Skeletal muscle tissue (tissue), 4 donors: Measurements from ENCODE around the gene GNG7. TPM values are rescaled to one million over a fixed set of nuclear protein-coding genes. Genes with fewer than 3 reads are reported as not detected.

Experiments
- H3K27ac ChIP-seq: one replicate; pipeline ENCODE4 v1.7.0; 2013; ENCODE audit warnings: mild to moderate bottlenecking, low read depth, low read length, inconsistent platforms
- H3K27me3 ChIP-seq, 3 donors: one replicate each; pipeline ENCODE4 v1.7.0; 2013; ENCODE audit warnings: low read length in 3 of 3; ENCODE audit not compliant: control insufficient read depth in 3 of 3, insufficient read depth in 3 of 3
- H3K36me3 ChIP-seq, 3 donors: one replicate each; pipeline ENCODE4 v1.7.0; 2013; ENCODE audit warnings: low read length in 3 of 3; ENCODE audit not compliant: control insufficient read depth in 3 of 3, insufficient read depth in 3 of 3
- H3K4me1 ChIP-seq, 3 donors: one replicate each; pipeline ENCODE4 v1.7.0; 2013; ENCODE audit warnings: low read length in 3 of 3, mild to moderate bottlenecking in 3 of 3; ENCODE audit not compliant: control insufficient read depth in 3 of 3, insufficient read depth in 3 of 3
- H3K4me3 ChIP-seq, 3 donors: one replicate each; pipeline ENCODE4 v1.7.0; 2013; ENCODE audit warnings: low read length in 3 of 3
- H3K9ac ChIP-seq, 3 donors: one replicate each; pipeline ENCODE4 v1.7.0; 2013; ENCODE audit warnings: low read length in 3 of 3, mild to moderate bottlenecking in 3 of 3, moderate library complexity in 2 of 3, low read depth in 1 of 3
- H3K9me3 ChIP-seq, 3 donors: one replicate each; pipeline ENCODE4 v1.7.0; 2013; ENCODE audit warnings: low read length in 3 of 3; ENCODE audit not compliant: control insufficient read depth in 3 of 3
- total RNA-seq: library from RNA; depleted of rRNA; stranded (reverse); fragments of >200 nt; gene quantifications from one replicate; pipeline ENCODE4 v1.2.3, GENCODE V29; 2014
- donor health status: Osteomylitis.

GNG7 gene
- total RNA-seq, 1 donor from 2014 or later = 1.6 TPM

DNA sequence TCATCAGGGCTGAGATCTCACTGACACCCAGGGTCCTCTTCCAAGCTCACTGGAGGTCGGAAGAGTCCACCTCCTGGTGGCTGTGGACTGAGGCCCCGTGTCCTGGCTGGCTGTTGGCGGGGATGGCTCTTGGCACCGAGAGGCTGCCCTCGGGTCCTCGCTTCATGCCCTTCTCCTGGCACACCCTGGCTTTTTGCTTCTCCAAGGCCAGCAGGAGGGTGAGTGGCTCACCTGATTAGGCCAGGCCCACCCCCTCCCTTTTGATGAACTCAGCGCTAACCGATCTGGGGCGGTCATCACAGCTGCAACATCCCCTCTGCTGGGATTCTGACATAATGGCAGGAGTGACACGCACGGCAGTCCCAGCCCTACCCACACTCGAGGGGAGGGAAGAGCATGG, 32.9 kb upstream of the GNG7 start:
- Histone ChIP-seq H3K27ac (no peak overlapping the region), H3K4me3 (no peak overlapping the region), H3K9ac (no peak overlapping the region), H3K4me1 (peaks cover 8 to 12% (median 9%) of the 10 kb centered on the region in 3 donors), H3K36me3 (peaks cover 28 to 34% (median 33%) of the 10 kb centered on the region in 3 donors), H3K27me3 (no peaks in the 10 kb centered on the region), H3K9me3 (peaks cover 0 to 5% (median 0%) of the 10 kb centered on the region in 3 donors)

DNA sequence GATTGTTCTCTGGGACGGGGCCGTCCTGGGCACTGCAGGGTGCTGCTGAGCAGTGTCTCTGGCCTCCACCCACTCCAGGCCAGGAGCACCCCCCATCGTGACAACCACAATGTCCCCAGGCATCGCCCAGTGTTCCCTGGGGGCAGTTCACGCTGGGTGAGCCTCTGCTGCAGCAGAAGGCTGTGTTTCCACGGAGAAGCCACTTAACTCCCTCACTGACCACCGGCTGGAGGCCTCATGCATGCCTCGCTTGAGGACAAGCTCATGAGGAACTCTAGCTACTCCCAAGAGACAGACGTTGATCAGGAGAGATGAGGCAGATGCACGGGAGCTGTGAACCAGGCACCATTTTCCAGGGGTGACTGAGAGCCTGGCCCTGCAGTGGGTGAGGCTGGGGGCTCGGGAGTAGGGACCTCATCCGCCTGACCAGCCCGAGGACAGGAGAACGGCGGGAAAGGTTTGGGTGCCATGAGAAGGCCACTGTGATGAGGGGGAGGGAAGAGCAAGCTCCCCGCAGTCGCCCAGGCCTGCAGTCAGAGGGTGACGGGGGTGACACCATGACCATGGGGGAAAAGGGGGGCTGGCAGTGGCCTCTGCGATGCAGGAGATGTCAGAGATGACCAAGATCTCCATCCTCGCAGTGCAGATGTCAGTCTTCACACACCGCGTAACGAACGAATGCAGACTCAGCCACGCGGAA, 32.2 kb upstream of the GNG7 start:
- Histone ChIP-seq H3K36me3 (peaks cover 28 to 34% (median 33%) of the 10 kb centered on the region in 3 donors), H3K27ac (no peak overlapping the region), H3K4me1 (peaks cover 8 to 12% (median 9%) of the 10 kb centered on the region in 3 donors), H3K4me3 (no peak overlapping the region), H3K27me3 (no peaks in the 10 kb centered on the region), H3K9ac (no peak overlapping the region), H3K9me3 (peaks cover 0 to 5% (median 0%) of the 10 kb centered on the region in 3 donors)

- H3K4me1 ChIP-seq = peaks cover 3 to 6% (median 4%) of the 10 kb centered on the region in 3 donors
- H3K9me3 ChIP-seq = peaks cover 0 to 5% (median 0%) of the 10 kb centered on the region in 3 donors
- H3K27ac ChIP-seq = no peak overlapping the region
- H3K9ac ChIP-seq = no peak overlapping the region
- H3K27me3 ChIP-seq = peaks cover 0 to under 1% (median under 1%) of the 10 kb centered on the region in 3 donors
- H3K36me3 ChIP-seq = peaks cover 28 to 34% (median 33%) of the 10 kb centered on the region in 3 donors
- H3K4me3 ChIP-seq = no peak overlapping the region
These were observed 31.6 kb upstream of the GNG7 start for GRCh38 chr19:2733930-2734588.

GRCh38 chr19:2732883-2733282, 30.4 kb upstream of the GNG7 start:
- peaks cover 28 to 34% (median 33%) of the 10 kb centered on the region in 3 donors for H3K36me3 ChIP-seq
- peaks cover 4 to 9% (median 7%) of the 10 kb centered on the region in 3 donors for H3K27me3 ChIP-seq

GRCh38 chr19:2732157-2732725, 29.7 kb upstream of the GNG7 start:
- H3K9me3 ChIP-seq = peaks cover 0 to 5% (median 0%) of the 10 kb centered on the region in 3 donors
- no peak overlapping the region for H3K4me3 ChIP-seq
- H3K9ac ChIP-seq = no peak overlapping the region
- peaks cover 28 to 34% (median 33%) of the 10 kb centered on the region in 3 donors for H3K36me3 ChIP-seq
- peaks cover 9 to 16% (median 13%) of the 10 kb centered on the region in 3 donors for H3K27me3 ChIP-seq
- H3K4me1 ChIP-seq = no peaks in the 10 kb centered on the region
- no peak overlapping the region for H3K27ac ChIP-seq

More at GRCh38 chr19:2732883-2733282, 30.4 kb upstream of the GNG7 start:
- H3K9me3 ChIP-seq = peaks cover 0 to 5% (median 0%) of the 10 kb centered on the region in 3 donors
- H3K4me1 ChIP-seq = no peaks in the 10 kb centered on the region
- no peak overlapping the region for H3K27ac ChIP-seq
- H3K9ac ChIP-seq = no peak overlapping the region
- no peak overlapping the region for H3K4me3 ChIP-seq

DNA sequence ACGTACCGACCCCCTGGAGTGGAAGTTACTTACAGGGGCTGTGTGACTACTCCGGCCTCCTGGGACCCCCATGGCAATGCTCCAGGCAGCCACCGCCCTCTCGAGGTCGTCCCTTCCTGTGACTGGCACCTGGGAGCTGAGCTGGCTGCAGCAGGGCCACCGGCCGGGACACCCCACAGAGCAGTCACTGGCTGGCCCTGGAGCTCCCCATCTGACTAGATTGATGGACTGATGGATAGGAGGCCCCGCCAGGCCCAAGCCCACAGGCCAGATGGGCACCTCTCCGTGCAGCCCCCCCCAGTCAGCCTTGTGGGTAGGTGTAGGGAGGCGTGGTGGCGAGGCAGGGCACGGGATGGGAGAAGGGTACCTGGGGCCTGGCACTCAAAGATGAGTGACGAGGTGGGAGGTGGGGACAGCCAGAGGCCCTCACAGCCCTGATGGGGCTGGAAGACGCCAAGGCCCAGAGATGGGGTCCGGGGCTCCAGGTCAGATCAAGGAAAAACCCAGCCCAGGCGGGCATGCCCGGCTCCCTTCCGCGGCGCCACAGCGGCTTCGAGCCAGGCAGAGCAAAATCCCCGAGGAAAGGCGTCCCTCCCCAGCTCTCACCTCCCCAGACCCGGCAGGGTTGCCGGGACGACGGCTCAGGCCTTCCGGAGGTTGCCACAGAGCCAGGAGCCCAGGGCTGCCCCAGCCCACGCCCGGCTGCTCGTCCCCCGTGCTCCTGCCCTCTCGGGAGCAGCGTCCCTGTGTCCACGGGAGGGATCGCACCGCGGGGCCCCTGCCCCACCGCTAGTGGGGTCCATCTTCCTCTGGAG, 28.9 kb upstream of the GNG7 start:
- H3K4me1 ChIP-seq = no peaks in the 10 kb centered on the region
- H3K36me3 ChIP-seq = peaks cover 21 to 26% (median 25%) of the 10 kb centered on the region in 3 donors
- no peak overlapping the region for H3K9ac ChIP-seq
- H3K4me3 ChIP-seq = no peak overlapping the region
- no peak overlapping the region for H3K27ac ChIP-seq
- H3K27me3 ChIP-seq = peaks cover 16 to 23% (median 21%) of the 10 kb centered on the region in 3 donors
- peaks cover 0 to 4% (median 0%) of the 10 kb centered on the region in 3 donors for H3K9me3 ChIP-seq

GRCh38 chr19:2729943-2730818, 27.7 kb upstream of the GNG7 start:
- H3K27me3 ChIP-seq = peaks cover 16 to 32% (median 26%) of the 10 kb centered on the region in 3 donors
- H3K36me3 ChIP-seq = peaks cover 9 to 14% (median 13%) of the 10 kb centered on the region in 3 donors

DNA sequence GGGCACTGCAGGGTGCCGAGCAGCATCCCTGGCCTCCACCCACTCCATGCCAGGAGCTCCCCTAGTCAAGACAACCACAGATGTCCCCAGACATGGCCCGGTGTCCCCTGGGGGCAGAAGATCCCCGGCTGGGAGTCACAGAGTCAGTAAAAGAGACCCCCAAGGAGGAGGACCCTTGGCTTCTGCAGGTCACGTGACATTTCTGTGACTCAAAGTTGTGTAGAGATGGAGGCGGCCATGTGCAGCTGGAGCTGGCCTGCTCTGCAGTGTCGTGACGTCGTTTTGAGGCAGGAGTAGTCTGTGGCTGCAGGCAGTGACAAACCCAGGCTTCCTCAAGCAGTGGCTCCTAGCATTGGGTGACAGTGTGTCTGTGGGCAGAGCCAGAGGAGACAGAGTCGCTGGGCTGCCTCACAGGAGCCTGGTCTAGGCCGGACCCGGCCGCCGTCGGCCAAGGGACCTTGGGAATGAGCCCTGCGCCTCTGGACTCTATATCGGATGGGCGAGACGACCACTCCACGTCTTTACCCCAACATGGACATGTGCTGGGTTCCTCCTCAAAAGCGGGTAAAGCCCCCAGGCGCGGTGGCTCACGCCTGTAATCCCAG, 26.4 kb upstream of the GNG7 start:
- peaks cover 16 to 32% (median 32%) of the 10 kb centered on the region in 3 donors for H3K27me3 ChIP-seq
- H3K4me3 ChIP-seq = no peak overlapping the region
- no peaks in the 10 kb centered on the region for H3K9me3 ChIP-seq
- no peaks in the 10 kb centered on the region for H3K4me1 ChIP-seq
- H3K36me3 ChIP-seq = peaks cover 0 to 6% (median under 1%) of the 10 kb centered on the region in 3 donors
- no peak overlapping the region for H3K27ac ChIP-seq
- no peak overlapping the region for H3K9ac ChIP-seq

More at GRCh38 chr19:2729943-2730818, 27.7 kb upstream of the GNG7 start:
- H3K9me3 ChIP-seq = no peaks in the 10 kb centered on the region
- H3K9ac ChIP-seq = no peak overlapping the region
- H3K4me3 ChIP-seq = no peak overlapping the region
- H3K4me1 ChIP-seq = no peaks in the 10 kb centered on the region
- H3K27ac ChIP-seq = no peak overlapping the region
